ENCODE data around the gene PATE4. TPM values are rescaled to one million over a fixed set of nuclear protein-coding genes. Genes with fewer than 3 reads are reported as not detected.
A peak's percentile ranks its signal among the peaks of the same experiment; 100 is the strongest.

Gene PATE4
- total RNA-seq, 3 donors from 2014 or later = not detected

DNA sequence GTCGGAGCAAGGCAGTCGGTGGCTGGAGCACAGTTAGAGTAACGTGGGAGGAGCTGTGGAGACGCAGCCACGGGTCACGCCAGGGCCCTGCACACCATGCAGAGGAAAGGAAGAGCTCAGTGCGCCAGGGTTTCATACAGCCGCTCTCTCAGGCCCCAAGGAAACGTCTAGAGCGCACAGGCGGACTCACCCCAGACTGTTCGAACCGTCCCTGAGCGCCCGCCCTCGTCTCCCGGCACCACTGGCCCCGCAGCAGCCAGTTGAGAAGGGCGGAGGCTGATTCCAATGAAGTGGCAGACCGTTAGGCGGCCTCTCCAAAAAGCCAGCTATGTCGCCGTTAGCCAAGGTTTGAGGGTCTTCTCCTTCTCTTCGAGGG, 53.9 kb downstream of the PATE4 start:
- no peaks in the 10 kb centered on the region for H3K9me3 ChIP-seq
- intact Hi-C loops (cut with DNase I; ENCODE audit: low total_unique reads) = no loop called here
- H3K4me1 ChIP-seq = no peaks in the 10 kb centered on the region
- no peak for TF ChIP-seq POLR2A (IDR thresholded peaks at IDR 0.05)
- TF ChIP-seq, protein P1, sequence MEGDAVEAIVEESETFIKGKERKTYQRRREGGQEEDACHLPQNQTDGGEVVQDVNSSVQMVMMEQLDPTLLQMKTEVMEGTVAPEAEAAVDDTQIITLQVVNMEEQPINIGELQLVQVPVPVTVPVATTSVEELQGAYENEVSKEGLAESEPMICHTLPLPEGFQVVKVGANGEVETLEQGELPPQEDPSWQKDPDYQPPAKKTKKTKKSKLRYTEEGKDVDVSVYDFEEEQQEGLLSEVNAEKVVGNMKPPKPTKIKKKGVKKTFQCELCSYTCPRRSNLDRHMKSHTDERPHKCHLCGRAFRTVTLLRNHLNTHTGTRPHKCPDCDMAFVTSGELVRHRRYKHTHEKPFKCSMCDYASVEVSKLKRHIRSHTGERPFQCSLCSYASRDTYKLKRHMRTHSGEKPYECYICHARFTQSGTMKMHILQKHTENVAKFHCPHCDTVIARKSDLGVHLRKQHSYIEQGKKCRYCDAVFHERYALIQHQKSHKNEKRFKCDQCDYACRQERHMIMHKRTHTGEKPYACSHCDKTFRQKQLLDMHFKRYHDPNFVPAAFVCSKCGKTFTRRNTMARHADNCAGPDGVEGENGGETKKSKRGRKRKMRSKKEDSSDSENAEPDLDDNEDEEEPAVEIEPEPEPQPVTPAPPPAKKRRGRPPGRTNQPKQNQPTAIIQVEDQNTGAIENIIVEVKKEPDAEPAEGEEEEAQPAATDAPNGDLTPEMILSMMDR (IDR thresholded peaks at IDR 0.05) = no peak
- no peak for TF ChIP-seq POLR2AphosphoS5 (IDR thresholded peaks at IDR 0.05)
- peak overlapping the region; percentile 61 to 77 (median 76) for H3K4me3 ChIP-seq
- H3K27ac ChIP-seq = peak overlapping the region; percentile 87 to 90
- H3K27me3 ChIP-seq = no peaks in the 10 kb centered on the region
- no peaks in the 10 kb centered on the region for H3K36me3 ChIP-seq
- peak in 1 of 2 donors; percentile 30 for DNase-seq (ENCODE audit: low spot score in 2 of 2)

DNA sequence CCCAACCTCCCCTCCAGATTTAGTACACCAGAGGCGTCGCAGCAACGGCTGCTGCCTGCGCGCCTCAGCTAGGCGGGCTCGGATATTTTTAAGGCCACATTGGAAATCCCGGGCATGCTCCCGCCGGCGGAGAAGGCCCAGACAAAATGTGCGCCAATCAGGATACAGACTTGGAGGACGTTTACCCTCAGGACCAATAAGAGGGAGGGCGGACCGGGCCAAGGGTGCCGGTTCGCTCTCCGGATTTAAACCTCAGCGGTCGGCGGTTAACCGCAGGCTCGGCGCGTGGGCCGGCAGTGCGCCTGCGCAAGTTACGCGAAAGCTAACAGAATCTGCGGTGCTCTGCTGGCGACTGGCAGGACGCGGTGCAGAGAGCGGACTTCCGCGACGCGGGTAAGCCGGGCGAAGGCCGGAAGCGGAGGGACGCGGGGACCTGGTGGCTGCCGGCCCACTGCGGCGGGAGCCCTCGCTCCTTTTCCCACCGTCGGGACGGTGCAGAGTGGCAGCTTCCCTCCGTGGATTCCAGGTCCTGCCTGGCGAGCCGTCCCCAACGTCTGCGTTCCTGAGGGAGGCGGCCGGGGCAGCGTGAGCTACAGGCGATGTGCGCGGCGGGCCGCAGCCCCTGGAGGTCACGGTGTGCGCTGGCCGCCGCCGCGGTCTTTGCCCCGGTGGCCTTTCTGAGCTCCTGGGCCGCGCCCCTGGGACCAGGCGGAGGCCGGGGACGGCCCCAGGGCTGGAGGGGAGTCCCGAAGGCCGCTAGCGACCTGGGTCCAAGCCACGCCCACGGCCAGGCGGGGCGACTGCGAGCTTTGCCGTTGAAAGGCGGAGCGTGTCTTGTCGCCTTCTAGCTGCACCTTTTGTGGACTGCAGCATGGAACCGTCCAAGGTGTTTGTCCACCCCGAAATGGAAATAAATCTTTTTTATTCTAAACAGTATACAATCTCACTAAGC, 54.5 kb downstream of the PATE4 start, which contains the start of gene HYLS1:
TSS of gene HYLS1 (plus strand) at position 296 of the 952 bp plus-strand sequence. CDS start 11,701 bp downstream, outside the sequence.
- peak; percentile 87 to 89 for DNase-seq (ENCODE audit: low spot score in 2 of 2)
- Histone ChIP-seq H3K4me1 (no peaks in the 10 kb centered on the region), H3K27ac (peak within 1 kb of the TSS; percentile 87 to 90), H3K27me3 (no peaks in the 10 kb centered on the region), H3K4me3 (peak within 1 kb of the TSS; percentile 61 to 77 (median 76)), H3K9me3 (no peaks in the 10 kb centered on the region), H3K36me3 (no peaks in the 10 kb centered on the region)
- no peak for TF ChIP-seq POLR2A (IDR thresholded peaks at IDR 0.05)
- TF ChIP-seq, protein P1 (IDR thresholded peaks at IDR 0.05) = no peak
- peak; percentile 39 to 68 (median 55) for TF ChIP-seq POLR2AphosphoS5 (IDR thresholded peaks at IDR 0.05)
- intact Hi-C loops (cut with DNase I; ENCODE audit: low total_unique reads) = no loop called here

Other genes with a start within 250 kb of the PATE4 start
- gene STT3A, start 240.5 kb upstream of the PATE4 start, total RNA-seq = 100 to 1,000 TPM in 1 of 3 donors, 10 to 100 TPM in 2; 70.2 to 105 (median 96.0) TPM
- gene CHEK1, start 208.2 kb upstream of the PATE4 start, total RNA-seq = 1 to 10 TPM; 3.1 to 6.6 (median 3.2) TPM
- gene ACRV1, start 152.5 kb upstream of the PATE4 start, total RNA-seq = under 1 TPM in 1 of 3 donors, not detected in 2; 0.29 TPM
- gene PATE1, start 87.0 kb upstream of the PATE4 start, total RNA-seq = not detected
- gene PATE2, start 54.5 kb upstream of the PATE4 start, total RNA-seq = 1 to 10 TPM in 1 of 3 donors, under 1 TPM in 1, not detected in 1; 0.32 to 2.8 TPM
- gene PATE3, start 45.2 kb upstream of the PATE4 start, total RNA-seq = not detected
- 1 to 10 TPM; 2.7 to 6.9 (median 3.6) TPM for gene HYLS1, start 54.4 kb downstream of the PATE4 start, total RNA-seq
- gene PUS3, start 69.9 kb downstream of the PATE4 start, total RNA-seq = 10 to 100 TPM in 1 of 3 donors, 1 to 10 TPM in 2; 5.6 to 10.2 (median 8.6) TPM
- gene DDX25, start 71.2 kb downstream of the PATE4 start, total RNA-seq = under 1 TPM in 1 of 3 donors, not detected in 2; 0.29 TPM
- 1 to 10 TPM in 2 of 3 donors, not detected in 1; 3.6 to 4.1 TPM for gene VSIG10L2, start 112.7 kb downstream of the PATE4 start, total RNA-seq
- gene CDON, start 229.6 kb downstream of the PATE4 start, total RNA-seq = 10 to 100 TPM; 14.9 to 29.3 (median 26.5) TPM

All from breast epithelium (tissue), 4 donors.